NCI-H1694 treated with DMSO at 0.1 percent for 48 hours (cell line): Measurements from ENCODE around the gene COX5A.

Experiments
- DNase-seq: peaks from one replicate; lab custom pipeline; 2025; lab: John Stamatoyannopoulos, UW

COX5A gene

GRCh38 chr15:74872702-74873035 lies 65.2 kb downstream of the COX5A start:
- no peak for DNase-seq

GRCh38 chr15:74870436-74871215 lies 67.2 kb downstream of the COX5A start:
- DNase-seq = no peak
